DMS153 (cell line): Measurements from ENCODE around the gene OR7A17.

Source experiments
- DNase-seq: peaks from one replicate; lab custom pipeline; 2025; lab: John Stamatoyannopoulos, UW

The OR7A17 gene

DNA sequence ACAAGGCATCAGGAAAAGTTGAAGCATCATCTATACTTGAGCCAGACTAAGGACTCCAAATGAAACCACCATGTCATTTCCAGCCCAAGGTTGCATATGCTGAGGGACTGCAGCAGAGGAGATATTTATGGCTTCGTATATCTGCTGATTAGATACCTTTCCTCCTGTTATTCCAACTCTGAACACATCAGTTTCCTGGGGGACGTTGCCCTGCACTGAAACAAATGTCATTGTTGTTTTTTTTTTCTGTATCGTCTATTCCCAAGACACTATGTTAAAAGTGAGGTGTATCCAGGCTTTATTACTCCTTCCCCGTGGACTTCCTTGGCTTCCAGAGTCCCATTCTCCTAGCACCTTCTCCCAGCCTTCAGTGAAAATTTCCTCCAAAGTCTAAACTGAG is at the start of gene OR7A17:
Gene OR7A17 (minus strand): TSS at position 101 of the 400 bp plus-strand sequence. CDS start 4,777 bp downstream, outside the sequence.
- no peak for DNase-seq

GRCh38 chr19:14933506-14933905 is 47.6 kb upstream of the OR7A17 start:
- no peak for DNase-seq

- DNase-seq: no peak
Observed at GRCh38 chr19:14916848-14917247, 30.9 kb upstream of the OR7A17 start.

DNA sequence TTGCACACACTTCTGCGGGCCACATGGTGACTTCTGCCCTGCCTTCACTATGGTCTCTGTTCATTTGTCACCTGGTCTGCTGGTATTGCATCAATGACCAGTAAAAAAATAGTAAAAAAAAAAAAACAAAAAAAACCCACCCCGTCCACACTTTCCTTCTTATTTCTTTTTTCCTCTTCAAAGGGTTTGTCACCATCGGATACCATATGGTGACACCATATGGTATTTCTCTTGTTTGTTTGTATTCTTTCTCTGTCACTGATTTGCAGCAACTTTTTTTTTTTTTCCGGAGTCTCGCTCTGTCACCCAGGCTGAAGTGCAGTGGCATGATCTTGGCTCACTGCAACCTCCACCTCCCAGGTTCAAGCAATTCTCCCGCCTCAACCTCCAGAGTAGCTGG is 29.2 kb upstream of the OR7A17 start:
- no peak for DNase-seq

GRCh38 chr19:14906711-14907110 is 20.8 kb upstream of the OR7A17 start:
- DNase-seq: no peak

- no peak for DNase-seq
Observed at GRCh38 chr19:14901675-14902260, 15.8 kb upstream of the OR7A17 start.

DNA sequence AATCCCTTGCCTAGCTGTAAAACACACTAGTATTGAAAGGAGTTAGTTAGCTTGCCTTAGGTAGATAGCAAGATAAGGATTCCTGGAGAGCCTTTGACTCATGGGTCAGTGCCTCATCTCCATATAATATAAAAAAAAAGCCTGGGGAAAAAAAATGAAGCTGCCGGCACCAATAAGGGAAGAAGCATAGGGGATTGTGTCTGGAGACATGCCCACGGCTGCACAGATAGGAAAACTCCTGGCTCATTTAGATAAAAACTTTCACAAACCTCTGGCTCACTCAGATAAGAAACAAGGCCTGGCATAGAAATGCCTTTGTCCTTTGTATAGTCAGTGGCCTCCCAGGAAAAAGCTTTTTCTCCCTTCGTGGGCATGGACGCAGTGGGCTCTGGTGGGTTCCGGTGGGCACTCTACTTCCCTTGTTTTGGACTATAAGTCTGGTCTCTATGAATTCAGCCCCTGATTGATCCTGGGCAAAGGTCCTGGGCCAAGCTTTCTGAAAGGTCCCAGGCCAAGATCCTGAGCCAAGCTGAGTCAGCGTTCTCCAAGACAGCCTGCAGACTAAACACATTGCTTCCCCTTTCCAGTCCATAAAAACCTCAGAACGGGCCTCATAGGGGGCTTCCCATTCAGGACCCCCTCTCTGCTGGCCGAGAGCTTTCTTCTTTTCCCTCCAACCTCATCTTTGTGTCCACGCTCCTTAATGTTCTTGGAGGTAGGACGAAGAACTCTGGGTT is 4.9 kb upstream of the OR7A17 start:
- DNase-seq: no peak

- DNase-seq: no peak
Observed at GRCh38 chr19:14889994-14890642, 4.2 kb upstream of the OR7A17 start.

- no peak for DNase-seq
Observed at GRCh38 chr19:14871619-14872230, 14.2 kb downstream of the OR7A17 start.

DNA sequence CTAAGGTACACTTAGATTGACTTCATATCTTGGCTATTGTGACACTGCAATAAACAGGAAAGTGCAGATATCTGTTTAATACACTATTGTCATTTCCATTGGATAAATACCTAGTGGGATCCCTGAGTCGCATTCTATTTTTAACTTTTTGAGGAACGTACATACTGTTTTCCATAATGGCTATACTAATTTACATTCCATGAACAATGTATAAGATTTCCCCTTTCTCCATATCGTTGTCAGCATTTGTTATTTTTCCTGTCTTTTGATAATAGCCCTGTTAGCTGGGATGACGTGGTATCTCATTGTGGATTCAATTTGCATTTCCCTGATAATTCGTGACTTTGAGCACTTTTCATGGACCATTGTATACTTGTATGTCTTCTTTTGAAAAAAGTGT is 17.4 kb downstream of the OR7A17 start:
- no peak for DNase-seq

- no peak for DNase-seq
Observed at GRCh38 chr19:14848822-14849221, 37.1 kb downstream of the OR7A17 start, which contains the start of gene OR7A10. OR7A10 (minus strand) TSS chr19:14848922; CDS start chr19:14841877, 7,045 bp downstream.

- DNase-seq: no peak
Observed at GRCh38 chr19:14843578-14843977, 42.4 kb downstream of the OR7A17 start.

DNA sequence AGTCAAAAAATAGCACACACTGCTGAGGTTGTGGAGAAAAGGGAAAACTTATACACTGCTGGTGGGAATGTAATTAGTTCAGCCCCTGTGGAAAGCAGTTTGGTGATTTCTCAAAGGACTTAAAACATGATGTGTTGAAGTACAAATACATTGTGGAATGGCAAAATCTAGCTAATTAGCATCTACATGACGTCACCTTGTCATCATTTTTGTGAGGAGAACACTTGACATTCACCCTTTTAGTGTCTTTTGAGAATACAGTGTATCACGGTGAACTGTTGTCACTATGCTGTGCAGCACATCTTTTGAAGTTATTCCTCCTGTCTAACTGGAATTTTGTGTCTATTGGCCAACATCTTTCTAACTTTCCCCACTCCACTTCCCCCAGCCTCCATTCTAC is 42.8 kb downstream of the OR7A17 start:
- DNase-seq: no peak

GRCh38 chr19:14840206-14840605 is 45.7 kb downstream of the OR7A17 start:
- DNase-seq: no peak

- DNase-seq: no peak
Observed at GRCh38 chr19:14837391-14837790, 48.5 kb downstream of the OR7A17 start.

DNA sequence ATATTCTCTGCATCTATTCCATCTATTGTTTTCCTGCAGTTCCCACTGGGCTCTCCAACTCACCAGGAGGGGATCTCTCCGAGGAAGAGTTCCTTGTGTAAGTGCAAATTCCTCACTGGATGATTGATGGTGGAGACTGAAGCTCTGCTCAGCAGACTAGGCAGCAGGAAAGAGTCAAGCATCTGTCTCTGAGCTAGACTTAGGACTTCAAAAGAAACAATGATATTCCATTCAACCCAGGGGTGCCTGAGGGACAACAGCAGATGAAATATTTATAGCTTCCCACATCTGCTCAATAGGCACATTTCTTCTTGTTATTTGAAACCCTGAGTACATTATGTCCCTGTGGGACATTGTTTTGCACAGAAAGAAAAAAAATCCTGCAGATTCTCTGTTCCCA is 50.9 kb downstream of the OR7A17 start, which contains the start of the genes OR7A5 and OR7C1:
Gene OR7A5 (minus strand): TSS at position 175 of the 400 bp plus-strand sequence. CDS start 6,944 bp downstream, outside the sequence.
Gene OR7C1 (minus strand): TSS at position 175 of the 400 bp plus-strand sequence. CDS start 35,049 bp downstream, outside the sequence.
- no peak for DNase-seq

GRCh38 chr19:14830702-14831101 is 55.2 kb downstream of the OR7A17 start:
- no peak for DNase-seq
